Stimulated activated naive B cell treated with anti-CD40 and anti-IgM and Interleukin-4, amounts not matched to agents 10 μg/mL and 1 μg/mL and 100 μg/mL, for 72 hours (primary cell): ENCODE results near the gene MPRIP.

ENCODE experiments used
- ATAC-seq, 2 donors: fragments of 150-1000 bp; cut with Tn5 transposase; replicated peaks; 2 replicates each; pipeline ENCODE4 v1.10.0; 2021; ENCODE audit warnings: moderate library complexity in 1 of 2
- DNase-seq: peaks from one replicate; pipeline ENCODE4 v3.0.0; 2021
- H3K27ac Mint-ChIP-seq: one replicate; pipeline ENCODE4 v1.8.0; 2022; ENCODE audit warnings: mild to moderate bottlenecking, mixed read lengths
- H3K27me3 Mint-ChIP-seq, 2 donors: one replicate each; pipeline ENCODE4 v1.8.0; 2022; ENCODE audit warnings: mixed read lengths in 2 of 2
- H3K36me3 Mint-ChIP-seq, 2 donors: one replicate each; pipeline ENCODE4 v1.8.0; 2022; ENCODE audit warnings: mixed read lengths in 2 of 2, mild to moderate bottlenecking in 1 of 2
- H3K4me1 Mint-ChIP-seq, 2 donors: one replicate each; pipeline ENCODE4 v1.8.0; 2022; ENCODE audit warnings: mixed read lengths in 2 of 2, mild to moderate bottlenecking in 1 of 2
- H3K4me3 Mint-ChIP-seq, 2 donors: one replicate each; pipeline ENCODE4 v1.8.0; 2022; ENCODE audit warnings: mild to moderate bottlenecking in 2 of 2, mixed read lengths in 2 of 2, moderate library complexity in 1 of 2
- H3K9me3 Mint-ChIP-seq, 2 donors: one replicate each; pipeline ENCODE4 v1.8.0; 2022; ENCODE audit warnings: mixed read lengths in 2 of 2, mild to moderate bottlenecking in 1 of 2

MPRIP gene

DNA sequence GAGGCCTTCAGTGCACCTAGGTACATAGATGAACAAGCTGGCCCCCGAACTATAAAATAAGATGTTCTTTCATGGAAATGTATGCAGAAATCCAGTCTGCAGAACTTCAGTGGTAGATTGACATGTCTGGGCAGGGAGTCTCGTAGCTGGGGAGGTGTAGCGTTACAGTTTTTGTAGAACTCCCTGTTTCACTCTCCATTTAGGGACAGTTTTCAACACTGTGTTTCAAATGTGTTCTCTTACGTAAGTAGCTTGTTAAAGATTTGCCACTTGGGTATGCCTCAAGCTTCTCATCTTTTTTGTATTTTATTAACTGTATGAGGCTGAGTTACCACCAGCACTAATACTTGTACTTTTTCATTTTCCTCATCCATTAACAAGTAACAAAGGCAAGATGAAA lies 117.3 kb downstream of the MPRIP start:
- H3K27ac Mint-ChIP-seq = no peak overlapping the region

DNA sequence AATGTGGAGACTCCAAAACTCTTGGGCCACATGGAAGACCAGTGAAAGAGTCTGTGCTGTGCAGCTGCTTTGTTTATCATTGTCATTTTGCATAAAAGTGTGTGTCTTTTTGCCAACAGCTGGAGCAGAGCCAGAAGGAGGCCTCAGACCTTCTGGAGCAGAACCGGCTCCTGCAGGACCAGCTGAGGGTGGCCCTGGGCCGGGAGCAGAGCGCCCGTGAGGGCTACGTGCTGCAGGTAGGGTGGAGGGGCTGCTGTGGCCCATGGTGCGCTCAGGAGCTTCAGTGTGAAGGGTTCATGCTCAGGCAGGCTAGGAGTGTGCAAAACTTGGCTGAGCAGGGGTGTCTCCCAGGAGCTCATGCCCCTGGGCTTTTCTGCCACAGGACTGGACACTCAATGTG lies 118.9 kb downstream of the MPRIP start:
- DNase-seq = no peak
- H3K27ac Mint-ChIP-seq = peak overlapping the region; percentile 85
- H3K4me3 Mint-ChIP-seq = no peak overlapping the region
- no peak for ATAC-seq
- no peaks in the 10 kb centered on the region for H3K4me1 Mint-ChIP-seq
- no peaks in the 10 kb centered on the region for H3K27me3 Mint-ChIP-seq
- H3K36me3 Mint-ChIP-seq = peaks cover 47 to 67% of the 10 kb centered on the region in 2 donors
- H3K9me3 Mint-ChIP-seq = no peaks in the 10 kb centered on the region

More for the DNA sequence above, 117.3 kb downstream of the MPRIP start:
- peaks cover 48 to 56% of the 10 kb centered on the region in 2 donors for H3K36me3 Mint-ChIP-seq
- no peak overlapping the region for H3K4me3 Mint-ChIP-seq
- H3K9me3 Mint-ChIP-seq = no peaks in the 10 kb centered on the region
- H3K27me3 Mint-ChIP-seq = no peaks in the 10 kb centered on the region
- H3K4me1 Mint-ChIP-seq = no peaks in the 10 kb centered on the region
- no peak for ATAC-seq
- no peak for DNase-seq

DNA sequence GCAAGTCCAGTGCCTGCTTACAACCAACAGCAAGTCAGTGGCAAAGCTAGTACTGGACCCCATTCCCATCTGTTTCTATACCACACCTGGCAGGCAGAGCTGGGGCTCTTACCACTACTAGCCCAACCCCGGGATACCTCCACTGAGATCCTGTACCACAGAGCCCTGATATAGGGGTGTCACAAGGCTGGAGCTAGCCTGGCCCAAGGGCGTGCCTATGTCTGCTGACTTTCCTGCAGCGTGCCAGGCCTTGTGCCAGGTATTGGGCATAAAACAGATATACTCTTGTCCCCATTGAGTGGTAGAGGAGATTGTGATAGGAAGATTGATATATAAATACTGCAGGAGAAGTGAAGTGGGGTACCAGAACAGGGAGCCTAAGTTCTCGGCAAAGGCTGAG lies 119.5 kb downstream of the MPRIP start:
- peak overlapping the region; percentile 66 for H3K27ac Mint-ChIP-seq
- no peak overlapping the region for H3K4me3 Mint-ChIP-seq
- ATAC-seq (no peak), DNase-seq (no peak)
- no peaks in the 10 kb centered on the region for H3K4me1 Mint-ChIP-seq
- no peaks in the 10 kb centered on the region for H3K27me3 Mint-ChIP-seq
- peaks cover 48 to 68% of the 10 kb centered on the region in 2 donors for H3K36me3 Mint-ChIP-seq
- no peaks in the 10 kb centered on the region for H3K9me3 Mint-ChIP-seq

DNA sequence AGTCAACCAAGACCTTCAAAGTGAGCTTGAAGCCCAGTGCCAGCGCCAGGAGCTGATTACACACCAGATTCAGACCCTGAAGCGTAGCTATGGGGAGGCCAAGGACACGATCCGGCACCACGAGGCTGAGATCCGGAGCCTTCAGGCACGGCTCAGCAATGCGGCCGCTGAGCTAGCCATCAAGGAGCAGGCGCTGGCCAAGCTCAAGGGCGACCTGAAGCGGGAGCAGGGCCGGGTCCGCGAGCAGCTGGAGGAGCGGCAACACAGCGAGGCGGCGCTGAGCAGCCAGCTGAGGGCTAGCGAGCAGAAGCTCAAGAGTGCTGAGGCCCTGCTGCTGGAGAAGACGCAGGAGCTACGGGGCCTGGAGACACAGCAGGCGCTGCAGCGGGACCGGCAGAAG lies 121.9 kb downstream of the MPRIP start:
- H3K27ac Mint-ChIP-seq = no peak overlapping the region
- peaks cover 0 to 5% of the 10 kb centered on the region in 2 donors for H3K4me1 Mint-ChIP-seq
- ATAC-seq (no peak), DNase-seq (no peak)
- H3K9me3 Mint-ChIP-seq = no peaks in the 10 kb centered on the region
- no peak overlapping the region for H3K4me3 Mint-ChIP-seq
- peaks cover 45 to 73% of the 10 kb centered on the region in 2 donors for H3K36me3 Mint-ChIP-seq
- H3K27me3 Mint-ChIP-seq = no peaks in the 10 kb centered on the region

DNA sequence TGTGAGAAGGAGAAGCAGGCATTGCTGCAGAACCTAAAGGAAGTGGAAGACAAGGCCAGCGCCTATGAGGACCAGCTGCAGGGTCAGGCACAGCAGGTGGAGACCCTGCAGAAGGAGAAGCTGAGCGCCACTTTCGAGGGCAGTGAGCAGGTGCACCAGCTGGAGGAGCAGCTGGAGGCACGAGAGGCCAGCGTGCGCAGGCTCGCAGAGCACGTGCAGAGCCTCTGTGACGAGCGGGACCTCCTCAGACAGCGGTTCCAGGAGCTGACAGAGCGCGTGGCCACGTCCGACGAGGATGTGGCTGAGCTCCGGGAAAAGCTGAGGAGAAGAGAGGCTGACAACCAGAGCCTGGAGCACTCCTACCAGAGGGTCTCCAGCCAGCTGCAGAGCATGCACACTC lies 122.4 kb downstream of the MPRIP start:
- H3K4me1 Mint-ChIP-seq = peaks cover 0 to 5% of the 10 kb centered on the region in 2 donors

DNA sequence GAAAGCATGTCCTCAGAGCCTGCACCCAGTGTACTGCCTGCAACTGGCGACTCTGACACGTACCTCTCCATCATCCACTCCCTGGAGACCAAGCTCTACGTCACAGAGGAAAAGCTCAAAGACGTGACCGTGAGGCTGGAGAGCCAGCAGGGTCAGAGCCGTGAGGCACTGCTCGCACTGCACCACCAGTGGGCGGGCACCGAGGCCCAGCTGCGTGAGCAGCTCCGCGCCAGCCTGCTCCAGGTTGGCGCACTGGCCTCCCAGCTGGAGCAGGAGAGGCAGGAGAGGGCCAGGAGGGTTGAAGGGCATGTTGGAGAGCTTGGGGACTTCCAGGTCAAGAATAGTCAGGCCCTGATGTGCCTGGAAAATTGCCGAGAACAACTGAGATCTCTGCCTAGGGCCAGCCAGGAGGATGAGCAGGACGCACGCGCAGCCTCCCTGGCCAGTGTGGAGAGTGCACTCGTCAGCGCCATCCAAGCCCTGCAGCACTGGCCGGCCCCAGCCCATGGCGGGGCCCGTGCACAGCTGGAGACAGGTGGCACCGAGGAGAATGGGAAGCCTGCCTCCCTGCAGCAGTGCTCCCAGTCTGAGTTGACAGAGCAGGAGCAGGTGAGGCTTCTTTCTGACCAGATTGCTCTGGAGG lies 123.5 kb downstream of the MPRIP start:
- H3K9me3 Mint-ChIP-seq = no peaks in the 10 kb centered on the region
- peaks cover 41 to 66% of the 10 kb centered on the region in 2 donors for H3K36me3 Mint-ChIP-seq
- H3K4me1 Mint-ChIP-seq = peaks cover 0 to 5% of the 10 kb centered on the region in 2 donors
- no peak overlapping the region for H3K4me3 Mint-ChIP-seq
- peak overlapping the region; percentile 20 for H3K27ac Mint-ChIP-seq
- ATAC-seq = no peak
- no peak for DNase-seq
- no peaks in the 10 kb centered on the region for H3K27me3 Mint-ChIP-seq

More for the DNA sequence above, 122.4 kb downstream of the MPRIP start:
- no peak overlapping the region for H3K4me3 Mint-ChIP-seq
- H3K36me3 Mint-ChIP-seq = peaks cover 41 to 72% of the 10 kb centered on the region in 2 donors
- DNase-seq = no peak
- H3K9me3 Mint-ChIP-seq = no peaks in the 10 kb centered on the region
- no peaks in the 10 kb centered on the region for H3K27me3 Mint-ChIP-seq
- no peak overlapping the region for H3K27ac Mint-ChIP-seq
- ATAC-seq = no peak

DNA sequence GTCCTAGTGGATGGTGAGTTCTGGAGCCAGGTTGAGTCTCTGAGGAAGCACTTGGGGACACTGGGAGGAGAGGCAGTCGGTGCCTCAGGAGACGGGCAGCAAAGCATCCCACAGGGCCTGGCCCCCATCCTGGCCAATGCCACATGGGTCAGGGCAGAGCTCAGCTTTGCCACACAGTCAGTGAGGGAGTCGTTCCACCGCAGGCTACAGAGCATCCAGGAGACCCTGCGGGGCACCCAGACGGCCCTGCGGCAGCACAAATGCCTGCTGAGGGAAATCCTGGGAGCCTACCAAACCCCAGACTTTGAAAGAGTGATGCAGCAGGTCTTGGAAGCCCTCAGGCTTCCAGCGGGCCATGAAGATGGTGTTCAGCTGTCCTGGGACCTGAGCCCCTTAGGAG lies 124.2 kb downstream of the MPRIP start:
- Mint-ChIP-seq H3K4me3 (no peak overlapping the region), H3K27ac (no peak overlapping the region), H3K27me3 (no peaks in the 10 kb centered on the region), H3K36me3 (peaks cover 42 to 66% of the 10 kb centered on the region in 2 donors), H3K4me1 (peaks cover 0 to 5% of the 10 kb centered on the region in 2 donors), H3K9me3 (no peaks in the 10 kb centered on the region)
- ATAC-seq = no peak
- no peak for DNase-seq

DNA sequence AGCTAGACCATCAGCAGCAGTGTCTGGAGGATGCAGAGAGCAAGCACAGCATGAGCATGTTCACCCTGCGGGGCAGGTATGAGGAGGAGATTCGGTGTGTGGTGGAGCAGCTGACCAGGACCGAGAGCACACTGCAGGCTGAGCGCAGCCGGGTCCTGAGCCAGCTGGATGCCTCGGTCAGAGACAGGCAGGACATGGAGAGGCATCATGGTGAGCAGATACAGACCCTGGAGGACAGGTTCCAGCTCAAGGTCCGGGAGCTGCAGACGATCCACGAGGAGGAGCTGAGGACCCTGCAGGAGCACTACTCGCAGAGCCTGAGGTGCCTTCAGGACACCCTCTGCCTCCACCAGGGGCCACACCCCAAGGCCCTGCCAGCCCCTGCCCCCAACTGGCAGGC lies 125.1 kb downstream of the MPRIP start:
- Mint-ChIP-seq H3K4me3 (no peak overlapping the region), H3K27me3 (no peaks in the 10 kb centered on the region), H3K27ac (peak overlapping the region; percentile 7), H3K9me3 (no peaks in the 10 kb centered on the region), H3K4me1 (peaks cover 0 to 5% of the 10 kb centered on the region in 2 donors), H3K36me3 (peaks cover 47 to 65% of the 10 kb centered on the region in 2 donors)
- DNase-seq = no peak
- no peak for ATAC-seq

DNA sequence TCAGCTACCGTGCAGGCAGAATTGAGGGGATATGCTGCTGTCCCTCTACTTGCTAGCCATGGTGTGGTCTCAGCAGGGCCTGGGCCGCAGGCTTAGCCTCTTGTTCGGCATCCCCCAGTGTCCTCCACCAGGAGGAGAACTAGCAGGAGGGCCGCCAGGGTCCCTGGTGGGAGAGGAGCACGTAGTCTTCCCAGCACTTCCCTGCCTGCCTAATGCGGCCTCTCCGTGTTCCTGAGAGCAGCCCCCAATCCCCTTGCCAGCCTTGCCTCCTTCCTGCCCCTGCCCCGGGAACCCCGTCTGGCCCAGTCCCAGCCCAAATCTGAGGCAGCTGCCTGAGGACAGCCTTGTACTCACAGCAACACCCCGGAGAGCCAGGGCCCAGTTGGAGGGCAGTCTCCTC lies 125.7 kb downstream of the MPRIP start:
- peaks cover 50 to 67% of the 10 kb centered on the region in 2 donors for H3K36me3 Mint-ChIP-seq
- DNase-seq = no peak
- ATAC-seq = no peak
- no peak overlapping the region for H3K27ac Mint-ChIP-seq
- H3K27me3 Mint-ChIP-seq = no peaks in the 10 kb centered on the region
- no peak overlapping the region for H3K4me3 Mint-ChIP-seq
- peaks cover 0 to 7% of the 10 kb centered on the region in 2 donors for H3K4me1 Mint-ChIP-seq
- H3K9me3 Mint-ChIP-seq = no peaks in the 10 kb centered on the region

DNA sequence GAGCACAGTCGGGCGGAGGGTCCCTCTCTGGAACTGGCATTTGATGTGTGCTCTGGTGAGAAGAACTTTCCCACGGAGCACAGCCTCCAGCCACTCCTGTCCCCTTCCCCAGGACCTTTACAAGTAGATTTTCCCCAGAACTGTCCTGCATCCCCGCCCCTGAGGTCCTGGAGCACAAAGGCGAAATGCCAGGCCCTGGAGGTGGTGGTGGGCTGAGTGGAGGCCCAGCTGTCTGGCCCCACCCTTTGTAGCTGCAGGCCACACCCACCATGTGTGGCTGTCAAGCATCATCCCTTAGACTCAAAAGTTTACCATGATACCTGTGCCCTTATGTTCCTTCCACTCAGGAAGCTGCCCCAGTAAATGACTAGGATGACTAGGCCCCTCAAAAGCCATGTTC lies 126.1 kb downstream of the MPRIP start:
- Mint-ChIP-seq H3K36me3 (peaks cover 54 to 66% of the 10 kb centered on the region in 2 donors), H3K27ac (peak overlapping the region; percentile 62), H3K27me3 (no peaks in the 10 kb centered on the region), H3K4me1 (peaks cover 3 to 7% of the 10 kb centered on the region in 2 donors), H3K9me3 (no peaks in the 10 kb centered on the region), H3K4me3 (no peak overlapping the region)
- ATAC-seq (no peak), DNase-seq (no peak)

DNA sequence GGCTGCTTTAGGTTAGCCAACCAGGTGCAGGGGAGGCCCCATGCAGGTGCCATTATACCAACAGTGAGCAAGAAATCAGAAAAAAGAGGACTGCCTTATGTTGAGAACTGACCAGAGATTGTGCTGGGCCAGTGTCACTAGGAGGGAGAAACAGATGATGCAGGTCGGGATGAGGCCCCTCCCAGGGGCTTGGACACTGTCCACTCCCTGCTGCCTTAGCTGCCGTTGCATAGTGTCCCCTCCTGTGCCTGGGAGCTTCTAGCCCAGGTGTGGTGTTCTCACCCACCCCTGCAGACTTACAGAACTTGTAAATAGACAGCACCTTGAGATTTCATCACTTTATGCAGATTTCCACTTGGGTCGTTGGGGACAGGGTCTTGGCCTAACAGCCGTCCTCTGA lies 127.1 kb downstream of the MPRIP start:
- Mint-ChIP-seq H3K27me3 (no peaks in the 10 kb centered on the region), H3K4me1 (peaks cover 9 to 13% of the 10 kb centered on the region in 2 donors), H3K4me3 (no peak overlapping the region), H3K9me3 (no peaks in the 10 kb centered on the region), H3K36me3 (peaks cover 59 to 70% of the 10 kb centered on the region in 2 donors), H3K27ac (no peak overlapping the region)
- ATAC-seq (no peak), DNase-seq (no peak)

DNA sequence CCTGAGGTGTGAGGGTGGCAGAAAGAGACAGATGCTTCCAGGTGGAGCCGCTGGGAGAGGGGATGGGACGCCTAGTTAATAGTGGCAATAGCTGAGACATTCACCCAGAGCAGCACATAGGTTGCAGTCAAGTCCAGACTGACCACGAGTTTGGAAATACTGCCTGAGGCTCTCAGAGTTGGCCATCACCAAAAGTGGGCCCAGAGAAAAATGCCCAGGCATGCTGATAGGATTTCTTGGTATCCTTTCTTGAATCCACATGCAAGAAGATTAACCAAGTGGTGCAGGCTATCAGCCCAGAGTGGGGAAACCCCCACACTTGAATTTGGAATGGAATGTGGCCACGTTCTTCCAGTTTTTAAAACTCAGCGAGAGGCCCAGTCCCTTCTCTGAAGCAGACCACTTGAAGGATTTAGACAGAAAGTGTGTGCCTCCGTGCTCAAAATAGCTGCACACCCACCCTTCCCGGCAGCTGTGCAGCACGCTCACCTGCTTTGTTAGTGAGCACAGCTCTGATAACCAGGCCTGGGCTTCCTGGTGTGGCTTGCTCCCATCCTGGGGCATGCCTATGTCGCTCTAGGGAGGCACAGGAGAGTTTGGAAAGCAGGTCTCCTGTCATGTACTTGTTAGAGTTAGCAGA lies 128.2 kb downstream of the MPRIP start:
- Mint-ChIP-seq H3K9me3 (no peaks in the 10 kb centered on the region), H3K4me3 (no peak overlapping the region), H3K4me1 (peaks cover 14 to 24% of the 10 kb centered on the region in 2 donors), H3K27ac (peak overlapping the region; percentile 59), H3K27me3 (no peaks in the 10 kb centered on the region), H3K36me3 (peaks cover 58 to 63% of the 10 kb centered on the region in 2 donors)
- ATAC-seq (no peak), DNase-seq (no peak)

DNA sequence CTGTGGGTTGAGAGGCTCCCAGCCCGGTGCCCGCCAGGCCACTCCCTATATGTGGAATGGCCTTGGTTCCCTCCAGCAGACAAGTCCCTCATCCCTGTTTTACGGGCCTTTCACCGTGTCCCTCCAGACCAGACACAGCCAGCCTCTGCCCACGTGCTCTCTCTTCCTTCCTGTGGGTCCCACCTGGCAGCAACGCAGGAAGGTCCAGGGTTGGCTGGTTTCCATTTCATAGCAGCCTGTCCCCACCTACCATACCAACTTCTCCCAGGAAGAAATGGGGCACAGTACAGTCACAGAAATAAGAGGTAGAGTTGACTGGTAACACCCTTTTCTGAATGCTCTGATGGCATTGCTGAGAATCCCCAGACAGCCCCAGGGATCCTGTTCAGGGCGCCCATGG lies 128.9 kb downstream of the MPRIP start:
- Mint-ChIP-seq H3K36me3 (peaks cover 61 to 62% of the 10 kb centered on the region in 2 donors), H3K27ac (peak overlapping the region; percentile 7), H3K27me3 (no peaks in the 10 kb centered on the region), H3K4me1 (peaks cover 20 to 31% of the 10 kb centered on the region in 2 donors), H3K9me3 (no peaks in the 10 kb centered on the region), H3K4me3 (no peak overlapping the region)
- no peak for DNase-seq
- no peak for ATAC-seq

DNA sequence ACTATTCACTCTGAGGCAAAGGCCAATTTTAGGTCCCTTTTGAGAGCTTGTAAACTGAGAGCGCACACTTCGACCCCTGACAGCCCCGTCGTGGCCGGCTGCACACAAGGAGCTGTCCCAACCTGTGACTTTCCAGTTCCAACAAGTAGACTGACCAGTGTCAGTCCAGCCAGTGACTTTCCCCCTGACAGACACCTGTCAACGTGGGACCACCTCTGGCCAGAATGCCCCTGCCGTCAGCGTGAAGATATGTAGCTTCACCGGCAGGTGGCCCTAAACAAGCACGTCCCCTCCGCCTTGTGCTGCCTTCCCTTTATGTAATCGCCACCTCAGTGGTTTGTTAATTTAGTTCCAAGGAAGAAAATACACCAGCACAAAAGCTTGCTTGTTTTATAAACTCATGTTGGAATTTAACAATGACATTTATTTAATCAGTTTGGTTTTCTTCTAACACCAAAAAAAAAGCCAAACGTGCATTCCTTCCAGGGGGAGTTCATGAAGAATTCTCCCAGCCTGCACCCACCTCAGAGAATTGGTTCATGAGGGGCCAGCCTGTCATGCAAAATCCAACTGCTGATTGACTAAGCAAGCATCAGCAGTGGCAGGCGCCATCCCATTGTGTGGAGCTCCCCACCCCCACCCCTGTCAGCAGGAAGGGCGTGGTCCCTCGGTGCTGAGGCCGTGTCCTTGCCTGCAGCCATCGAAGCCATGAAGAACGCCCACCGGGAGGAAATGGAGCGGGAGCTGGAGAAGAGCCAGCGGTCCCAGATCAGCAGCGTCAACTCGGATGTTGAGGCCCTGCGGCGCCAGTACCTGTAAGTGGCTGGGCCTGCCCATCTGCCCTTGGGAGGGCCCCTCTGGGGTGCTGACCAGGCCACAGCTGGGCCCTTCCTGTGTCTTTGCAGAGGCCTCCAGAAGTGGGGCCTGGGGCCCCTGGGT lies 130.0 kb downstream of the MPRIP start:
- no peak overlapping the region for H3K4me3 Mint-ChIP-seq
- H3K4me1 Mint-ChIP-seq = peaks cover 20 to 35% of the 10 kb centered on the region in 2 donors
- H3K9me3 Mint-ChIP-seq = no peaks in the 10 kb centered on the region
- peaks cover 64 to 66% of the 10 kb centered on the region in 2 donors for H3K36me3 Mint-ChIP-seq
- ATAC-seq (no peak), DNase-seq (no peak)
- no peaks in the 10 kb centered on the region for H3K27me3 Mint-ChIP-seq
- H3K27ac Mint-ChIP-seq = no peak overlapping the region
